Measurements from ENCODE around the gene GPR89A.
"Not testable (repeated sequence)": the region's sequence is repeated elsewhere in the genome, so short reads cannot be mapped to it uniquely, and the experiment has no call there.

GPR89A gene

DNA sequence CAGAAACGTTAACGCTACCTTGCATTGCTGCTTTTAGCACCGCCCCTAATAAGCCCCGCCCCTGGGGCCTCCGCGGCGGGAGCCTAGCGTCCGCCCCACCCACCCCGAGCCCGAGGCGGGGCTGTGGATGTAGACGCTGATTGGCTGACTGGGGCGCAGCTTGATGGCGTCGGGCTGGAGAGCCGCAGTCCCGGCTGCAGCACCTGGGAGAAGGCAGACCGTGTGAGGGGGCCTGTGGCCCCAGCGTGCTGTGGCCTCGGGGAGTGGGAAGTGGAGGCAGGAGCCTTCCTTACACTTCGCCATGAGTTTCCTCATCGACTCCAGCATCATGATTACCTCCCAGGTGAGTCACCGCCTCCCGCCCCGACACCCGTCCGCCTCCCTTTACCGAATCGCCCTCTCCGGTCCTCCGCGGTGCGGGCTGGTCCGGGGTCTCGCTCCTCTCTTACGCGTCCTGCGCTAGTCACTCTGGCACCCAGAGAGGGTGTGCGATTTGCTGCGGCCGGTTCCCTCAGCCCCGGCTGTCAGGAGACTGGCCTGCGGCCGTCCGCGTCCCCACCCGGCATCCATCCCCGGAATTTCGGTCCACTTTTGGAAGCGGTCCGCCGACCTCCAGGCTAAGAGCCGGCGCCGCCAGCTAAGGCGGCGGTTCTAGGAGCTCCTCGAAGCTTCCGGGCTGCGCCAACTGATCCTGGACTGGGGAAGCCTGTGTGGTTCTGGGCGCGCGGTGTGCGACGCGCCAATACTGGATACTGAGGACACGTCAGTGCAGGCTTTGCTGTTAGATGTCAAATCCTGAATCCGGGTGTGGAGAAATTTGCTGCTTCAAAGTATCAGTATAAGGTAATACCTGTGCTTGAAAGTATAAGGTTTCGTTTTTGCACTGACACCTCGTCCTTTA lies at the start of gene GPR89A:
TSS of gene GPR89A (plus strand) at position 156 of the 901 bp plus-strand sequence. CDS start at position 302, 146 bp downstream.
- not testable (repeated sequence) for DNase-seq

DNA sequence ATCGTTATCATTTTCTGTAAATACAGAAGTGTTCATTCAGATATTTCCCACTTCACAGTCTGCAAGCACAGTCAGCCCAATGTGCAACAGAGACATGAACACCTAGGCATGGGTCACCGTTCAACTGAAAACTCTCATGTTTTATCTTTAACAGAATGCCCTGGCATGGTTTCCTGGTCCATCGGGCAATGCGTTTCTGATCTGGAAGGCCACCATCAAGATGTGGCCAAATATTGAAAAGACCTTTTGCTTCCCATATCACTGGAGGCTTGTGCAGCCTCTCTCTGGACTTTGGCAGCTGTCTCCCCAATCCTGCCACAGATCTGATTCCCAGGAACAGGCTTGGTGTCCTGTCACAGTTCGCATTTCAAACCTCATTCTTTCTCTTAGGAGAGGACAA lies 21.0 kb upstream of the GPR89A start:
- not testable (repeated sequence) for DNase-seq

DNA sequence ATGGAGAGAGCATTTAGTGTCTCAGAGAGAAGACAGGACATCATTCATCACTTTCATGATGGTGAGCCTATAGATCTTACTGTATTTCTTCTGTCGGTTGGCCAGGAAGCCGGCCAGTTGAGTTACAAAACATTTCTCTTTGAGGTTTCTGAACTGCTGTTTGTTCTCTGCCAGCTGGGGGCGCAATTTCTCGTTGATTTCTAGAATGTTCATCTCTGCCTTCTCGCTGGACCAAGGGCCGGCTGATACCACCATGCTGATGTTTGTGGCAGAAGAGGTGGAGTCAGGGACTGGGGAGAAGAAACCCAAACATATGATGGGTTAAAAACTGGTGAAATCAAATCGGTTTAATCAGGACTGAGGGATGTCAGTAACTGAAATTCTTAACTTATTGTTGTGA lies 17.0 kb upstream of the GPR89A start:
- DNase-seq = not testable (repeated sequence)

DNA sequence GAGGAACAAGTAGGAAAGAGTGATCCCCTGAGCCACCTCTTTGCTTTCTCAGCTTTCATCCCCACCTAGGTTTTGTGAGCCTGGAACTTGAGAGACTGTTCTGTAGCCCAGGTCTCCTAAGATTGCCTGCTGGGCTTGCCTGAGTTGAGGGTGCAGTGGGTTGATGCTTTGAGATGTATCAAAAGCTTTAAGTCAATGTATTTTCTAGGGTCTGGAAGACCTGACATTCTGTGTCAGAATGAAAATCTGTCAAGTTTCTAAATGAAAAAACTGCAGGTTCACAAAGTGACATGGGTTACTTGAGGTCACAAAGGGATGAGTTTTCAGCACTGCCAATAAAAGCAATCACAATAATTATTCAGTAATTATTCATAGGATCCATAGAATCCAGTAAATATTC lies 15.4 kb upstream of the GPR89A start:
- not testable (repeated sequence) for DNase-seq

DNA sequence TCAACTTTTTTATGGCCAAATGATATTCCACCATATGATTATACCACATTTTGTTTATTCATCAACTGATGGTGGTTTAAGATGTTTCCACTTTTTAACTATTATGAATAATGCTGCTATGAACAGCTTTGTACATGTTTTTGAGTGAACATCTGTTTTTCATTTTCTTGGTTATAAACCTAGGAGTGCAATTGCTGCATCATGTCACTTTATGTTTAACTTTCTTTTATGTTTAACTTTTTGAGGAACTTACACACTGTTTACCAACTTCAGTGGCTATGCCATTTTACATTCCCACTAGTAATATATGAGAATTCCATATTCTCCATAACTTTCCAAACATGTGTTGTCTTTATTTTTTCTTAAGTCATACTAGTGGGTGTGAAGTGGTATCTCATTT lies 12.4 kb upstream of the GPR89A start:
- not testable (repeated sequence) for DNase-seq

DNA sequence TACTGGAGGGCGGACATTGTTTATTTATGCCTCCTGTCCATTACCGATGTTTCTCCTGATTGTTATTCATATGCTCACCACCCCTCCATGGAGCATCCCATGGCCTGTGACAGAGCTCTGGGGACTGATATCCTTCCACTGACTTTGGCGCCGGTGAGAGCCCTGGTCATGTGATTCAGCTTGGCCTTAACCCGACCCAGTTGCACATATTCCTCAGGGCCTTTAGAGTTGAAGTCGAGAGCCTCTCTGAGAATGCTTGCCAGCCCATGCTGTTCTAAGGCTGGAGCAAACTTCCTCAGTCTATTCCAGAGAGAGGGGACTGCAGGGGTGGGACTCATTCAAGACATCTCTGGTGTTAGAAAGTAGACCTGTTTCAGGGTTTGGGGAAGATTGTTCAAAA lies 11.6 kb upstream of the GPR89A start:
- DNase-seq = not testable (repeated sequence)

DNA sequence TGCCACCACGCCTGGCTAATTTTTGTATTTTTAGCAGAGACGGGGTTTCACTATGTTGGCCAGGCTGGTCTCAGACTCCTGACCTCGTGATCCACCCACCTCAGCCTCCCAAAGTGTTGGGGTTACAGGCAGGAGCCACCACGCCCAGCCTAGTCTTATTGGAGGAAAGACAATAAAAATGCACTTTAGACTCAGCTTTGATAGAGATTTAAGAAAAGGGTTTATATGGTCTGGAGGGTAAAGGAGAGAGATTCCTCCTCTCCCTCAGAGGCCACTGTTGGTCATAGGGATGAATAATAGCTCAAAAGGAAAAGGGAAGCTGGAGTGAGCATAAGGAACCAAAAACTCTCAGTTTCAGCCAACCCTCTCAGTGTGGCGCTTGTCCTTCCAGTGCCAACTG lies 8.4 kb upstream of the GPR89A start:
- DNase-seq = not testable (repeated sequence)

DNA sequence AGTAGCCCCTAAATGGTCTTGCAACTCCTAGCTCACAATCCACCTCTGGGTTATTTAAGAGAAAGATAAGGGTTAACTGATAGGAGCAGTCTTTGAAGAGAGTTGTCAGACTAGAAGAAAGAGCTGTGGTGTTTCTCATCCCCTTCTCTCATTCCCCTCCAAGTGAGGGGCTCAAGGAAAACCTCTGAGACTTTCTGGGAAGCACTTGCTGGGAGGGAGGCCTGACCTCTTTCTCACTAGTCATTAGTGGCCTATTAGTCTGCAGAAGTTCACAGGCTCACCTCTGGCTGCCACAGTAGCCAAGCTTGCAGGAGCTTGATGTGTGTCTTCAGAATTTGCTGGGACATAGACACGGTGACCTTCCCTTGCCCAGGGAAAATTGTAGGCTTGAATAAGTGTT lies 6.2 kb upstream of the GPR89A start:
- no peak for DNase-seq

DNA sequence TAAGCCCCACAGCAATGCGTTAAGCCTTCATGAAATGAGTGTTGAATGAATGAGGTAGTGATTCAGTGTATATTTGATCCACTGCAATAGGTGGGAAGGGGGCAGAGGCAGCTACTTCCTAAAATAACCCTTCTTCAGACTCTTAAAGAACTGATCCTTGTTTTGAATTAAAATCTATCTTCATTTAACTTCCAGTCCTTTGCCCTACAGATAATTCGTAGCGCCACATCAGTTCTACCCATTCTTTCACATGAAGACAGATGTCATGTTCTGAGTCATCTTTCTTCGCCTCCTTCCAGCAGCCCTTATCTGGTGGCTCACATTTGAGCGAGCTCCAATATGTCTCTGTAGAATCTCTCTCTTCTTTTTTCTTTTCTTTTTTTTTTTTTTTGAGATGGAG lies 948 bp upstream of the GPR89A start:
- DNase-seq = not testable (repeated sequence)

DNA sequence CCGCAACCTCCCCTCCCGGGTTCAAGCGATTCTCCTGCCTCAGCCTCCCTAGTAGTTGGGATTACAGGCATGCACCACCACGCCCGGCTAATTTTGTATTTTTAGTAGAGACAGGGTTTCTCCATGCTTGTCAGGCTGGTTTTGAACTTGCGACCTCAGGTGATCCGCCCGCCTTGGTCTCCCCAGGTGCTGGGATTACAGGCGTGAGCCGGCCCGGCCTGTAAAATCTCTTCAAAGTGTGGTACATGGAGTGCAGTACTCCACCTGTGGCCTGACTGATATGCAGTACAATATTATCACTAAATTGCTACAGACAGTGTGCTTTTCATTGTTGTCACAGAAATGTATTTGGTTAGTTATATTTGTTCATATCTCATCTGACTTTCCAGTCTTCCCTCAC lies 499 bp upstream of the GPR89A start:
- not testable (repeated sequence) for DNase-seq

DNA sequence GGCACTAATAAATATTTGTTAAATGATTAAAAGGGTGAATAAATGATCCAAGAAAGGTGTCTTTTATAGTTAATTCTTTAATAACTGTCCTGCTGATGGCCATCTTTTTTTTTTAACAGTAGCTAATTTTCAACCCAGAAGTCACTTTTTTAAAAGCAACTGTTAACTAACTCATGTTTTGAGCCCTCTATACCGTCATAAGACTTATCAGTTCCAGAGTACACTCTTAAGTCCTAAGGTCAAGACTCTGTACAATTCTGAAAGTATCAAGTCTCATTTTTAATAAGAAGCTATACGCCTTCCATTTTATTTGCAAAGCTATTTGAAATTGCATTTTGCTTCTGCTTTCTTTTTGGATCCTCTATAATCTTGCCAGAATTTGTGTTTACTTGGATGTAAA lies 3.0 kb downstream of the GPR89A start:
- DNase-seq = not testable (repeated sequence)

DNA sequence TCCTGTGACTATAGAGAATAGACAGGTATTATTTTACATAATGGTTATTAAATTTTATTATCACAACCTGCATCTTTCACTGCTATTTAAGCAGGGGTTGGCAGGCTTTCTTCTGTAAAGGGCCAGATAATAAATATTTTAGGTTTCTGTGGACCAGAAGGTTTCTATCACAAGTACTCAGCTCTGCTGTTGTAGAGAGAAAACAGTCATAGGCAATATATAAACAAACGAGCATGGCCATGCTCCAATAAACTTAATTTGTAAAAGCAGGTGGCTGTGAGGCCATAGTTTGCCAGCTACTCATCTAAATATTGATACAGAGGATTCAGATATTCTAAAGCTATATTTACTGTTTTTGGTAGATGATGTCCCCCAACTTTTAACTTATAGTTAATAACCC lies 12.3 kb downstream of the GPR89A start:
- not testable (repeated sequence) for DNase-seq

DNA sequence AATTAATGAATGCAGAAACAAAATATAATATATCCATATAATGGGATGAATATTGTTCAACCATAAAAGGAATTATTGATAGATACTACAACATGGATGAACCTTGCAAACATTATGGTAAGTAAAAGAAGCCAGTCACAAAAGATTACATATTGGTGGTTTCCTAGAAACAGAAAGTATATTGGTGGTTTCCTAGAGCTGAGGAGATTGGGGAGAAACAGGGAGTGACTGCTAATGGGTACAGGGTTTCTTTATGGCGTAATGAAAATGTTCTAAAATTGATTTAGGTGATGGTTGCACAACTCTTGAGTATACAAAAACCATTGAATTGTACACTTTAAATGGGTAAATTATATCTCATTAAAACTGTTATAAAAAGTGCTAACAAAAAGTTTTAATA lies 14.4 kb downstream of the GPR89A start:
- not testable (repeated sequence) for DNase-seq

DNA sequence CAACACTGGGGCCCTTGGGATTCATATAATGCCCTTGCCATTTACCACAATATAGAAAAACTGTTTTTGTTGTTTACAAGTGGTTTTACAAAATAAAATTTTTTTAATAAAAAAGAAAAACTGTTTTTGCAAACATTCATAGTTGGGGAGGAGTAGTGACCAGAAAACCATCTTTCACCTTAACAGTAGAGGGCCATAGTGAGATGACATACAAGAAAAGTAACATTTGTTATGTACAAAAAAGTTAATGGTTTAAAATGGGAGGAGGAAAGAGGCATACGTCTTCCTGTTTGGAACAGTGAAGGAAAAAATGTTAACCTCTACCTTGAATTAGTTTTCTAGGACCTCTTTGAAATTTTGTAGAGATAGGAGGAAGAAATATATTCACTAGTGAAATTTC lies 28.4 kb downstream of the GPR89A start:
- not testable (repeated sequence) for DNase-seq

DNA sequence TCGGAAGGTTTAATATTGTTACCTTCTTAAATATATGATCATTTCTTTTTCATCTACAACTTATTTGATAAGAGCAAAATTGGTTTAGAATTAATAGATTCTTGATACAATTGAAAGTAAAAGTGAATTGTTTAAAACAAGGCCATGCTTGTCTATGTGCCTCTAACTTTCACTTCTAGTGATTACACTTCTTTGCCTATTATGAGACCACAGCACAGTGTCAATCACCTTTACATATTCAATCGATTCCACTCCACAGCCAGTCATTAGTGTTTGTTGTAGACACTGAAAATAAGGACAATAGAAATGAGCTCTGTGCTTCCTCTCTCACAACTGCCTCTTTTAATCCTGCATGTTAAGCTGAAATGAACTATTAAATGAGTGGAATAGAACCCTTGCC lies 34.1 kb downstream of the GPR89A start:
- DNase-seq = not testable (repeated sequence)

DNA sequence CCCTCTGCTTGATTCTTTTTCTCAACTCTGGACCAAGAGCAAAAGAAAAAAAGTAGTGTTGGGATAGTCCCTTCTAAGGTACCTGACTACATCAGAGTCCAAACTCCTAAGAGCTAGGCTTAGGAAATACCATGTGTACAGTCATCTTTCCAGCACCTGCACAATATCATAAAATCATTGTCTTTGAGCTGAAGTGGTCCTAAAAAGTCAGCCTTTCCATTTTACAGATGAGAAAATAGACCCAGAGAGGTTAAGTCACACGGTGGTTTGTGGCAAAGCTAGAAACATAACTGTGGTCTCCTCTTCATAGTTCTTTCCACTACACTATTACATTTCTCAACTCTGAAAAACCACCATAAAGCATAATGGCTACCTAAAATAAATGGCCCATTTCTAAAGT lies 36.2 kb downstream of the GPR89A start:
- not testable (repeated sequence) for DNase-seq

DNA sequence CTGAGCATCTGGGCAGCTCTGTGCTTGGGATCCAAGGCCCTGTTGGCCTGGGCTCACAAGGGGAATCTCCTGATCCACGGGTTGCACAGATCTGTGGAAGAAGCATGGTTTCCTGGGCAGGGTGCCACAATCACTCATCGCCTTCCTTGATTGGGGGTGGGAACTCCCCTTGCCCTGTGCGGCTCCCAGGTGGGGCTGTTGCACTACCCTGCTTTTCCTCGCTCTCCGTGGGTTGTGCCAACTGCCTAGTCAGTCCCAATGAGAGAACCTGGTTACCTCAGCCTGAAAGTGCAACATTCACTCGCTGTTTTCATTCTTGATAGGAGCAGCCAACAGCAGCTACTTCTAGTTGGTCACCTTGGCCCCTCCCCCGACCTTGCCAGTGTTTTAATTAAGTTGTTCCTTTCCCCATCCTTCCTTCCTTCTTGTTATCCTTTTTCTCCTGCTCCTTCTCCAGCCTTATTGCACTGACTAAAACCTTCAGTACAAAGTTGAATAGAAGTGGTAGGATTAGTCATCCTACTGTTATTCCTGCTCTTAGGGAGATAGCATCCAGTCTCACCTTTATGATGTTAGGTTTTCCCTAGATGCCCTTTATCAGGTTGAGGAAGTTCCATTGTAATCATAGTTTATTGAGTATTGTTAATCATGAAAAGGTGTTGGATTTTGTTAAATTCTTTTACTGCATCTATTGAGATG lies 48.6 kb downstream of the GPR89A start:
- DNase-seq = not testable (repeated sequence)

DNA sequence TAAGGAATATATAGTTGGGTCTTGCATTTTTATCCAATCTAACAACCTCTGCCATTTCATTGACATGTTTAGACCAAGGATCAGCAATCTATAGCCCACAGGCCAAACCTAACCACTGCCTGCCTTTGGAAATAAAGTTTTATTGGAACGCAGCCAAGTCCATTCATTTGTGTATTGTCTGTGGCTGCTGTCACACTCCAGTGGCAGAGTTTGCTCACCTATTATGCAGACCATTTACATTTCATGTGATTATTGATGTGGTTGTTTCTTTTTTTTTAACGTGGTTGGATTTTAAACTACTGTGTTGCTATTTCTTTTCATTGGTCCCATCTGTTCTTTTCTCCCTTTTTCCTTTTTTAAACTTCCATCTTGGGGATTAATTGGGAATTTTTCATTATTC lies 54.7 kb downstream of the GPR89A start:
- not testable (repeated sequence) for DNase-seq

DNA sequence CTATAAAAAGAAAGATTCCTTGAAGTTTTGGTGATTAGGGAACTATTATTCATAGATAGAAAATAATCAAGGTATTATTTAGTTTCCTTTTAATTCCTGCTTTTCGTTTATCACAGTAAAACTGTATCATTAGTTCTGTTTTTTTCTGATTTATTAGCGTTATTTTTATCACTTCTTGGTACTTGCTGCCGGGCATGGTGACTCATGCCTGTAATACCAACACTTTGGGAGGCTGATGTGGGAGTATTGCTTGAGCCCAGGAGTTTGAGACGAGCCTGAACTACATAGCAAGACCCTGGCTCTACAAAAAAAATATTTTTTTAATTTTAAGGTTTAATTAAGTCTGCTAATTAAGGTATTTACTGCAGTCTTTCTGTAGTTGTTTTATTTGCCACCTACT lies 57.2 kb downstream of the GPR89A start:
- DNase-seq = not testable (repeated sequence)

DNA sequence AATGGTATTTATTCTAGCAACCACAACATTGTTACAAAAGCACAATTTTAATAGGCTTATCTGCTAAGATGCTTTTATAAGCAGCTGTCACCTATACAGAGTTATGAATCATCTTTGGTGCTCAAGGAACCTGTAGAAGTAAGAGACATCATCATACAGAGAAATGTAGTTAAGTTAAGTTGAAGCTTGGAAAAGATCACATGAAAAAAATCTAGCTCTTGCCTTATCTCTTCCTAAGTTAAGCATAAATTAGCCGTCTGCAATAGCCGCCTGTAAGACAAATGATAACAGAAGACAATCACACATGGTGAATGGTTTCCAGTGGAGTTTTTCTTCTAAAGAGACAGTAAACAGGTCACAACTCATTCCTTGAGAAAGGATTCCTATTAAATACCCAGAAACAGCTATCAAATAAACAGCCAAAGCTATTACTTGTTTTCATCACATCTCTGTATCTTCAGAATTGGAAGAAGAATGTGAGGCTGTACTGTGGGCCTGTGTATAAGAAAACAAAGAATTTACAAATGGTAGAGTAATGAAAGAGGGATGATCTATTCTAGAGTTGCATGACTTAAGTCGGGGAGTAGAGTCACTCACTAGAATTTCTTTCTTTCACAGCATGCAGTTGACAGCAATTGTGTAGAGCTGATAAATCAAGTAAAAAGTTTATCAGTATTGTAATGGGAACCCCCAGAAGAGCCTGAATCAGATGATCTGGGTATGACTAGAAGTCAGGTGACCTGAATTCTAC lies 63.4 kb downstream of the GPR89A start:
- not testable (repeated sequence) for DNase-seq

DNA sequence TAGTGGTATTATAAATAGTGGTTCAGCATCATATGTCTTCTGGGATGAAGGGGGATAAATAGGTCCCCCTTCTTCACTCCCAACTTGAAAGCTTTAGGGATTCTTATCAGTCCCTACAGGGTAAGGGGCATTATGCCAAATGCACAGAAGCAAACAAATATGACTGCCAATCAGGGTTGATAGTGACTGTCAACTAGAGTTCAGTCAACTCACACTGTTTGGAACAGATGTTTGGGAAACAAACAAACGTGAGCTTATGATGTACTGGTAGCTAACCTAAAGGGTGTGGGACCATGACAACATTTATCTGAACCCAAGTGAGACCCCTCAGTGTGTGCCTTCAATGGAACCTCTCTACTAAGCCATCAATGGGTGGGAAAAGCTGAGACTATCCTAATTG lies 65.4 kb downstream of the GPR89A start:
- DNase-seq = not testable (repeated sequence)

DNA sequence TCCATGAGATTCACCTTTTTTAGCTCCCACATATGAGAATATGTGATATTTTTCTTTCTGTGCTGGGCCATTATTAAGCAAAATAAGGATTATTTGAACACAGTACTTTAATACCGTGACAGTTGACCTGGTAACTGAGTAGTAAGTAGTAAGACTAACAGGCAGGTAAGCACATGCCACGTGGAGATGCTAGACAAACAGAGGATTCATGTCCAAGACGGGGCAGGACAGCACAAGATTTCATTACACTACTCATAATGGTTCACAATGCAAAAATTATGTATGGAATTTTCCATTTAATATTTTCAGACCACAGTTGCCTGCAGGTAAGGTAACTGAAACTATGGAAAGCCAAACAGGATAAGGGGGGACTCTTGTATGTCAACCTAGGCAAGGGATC lies 77.1 kb downstream of the GPR89A start:
- not testable (repeated sequence) for DNase-seq

DNA sequence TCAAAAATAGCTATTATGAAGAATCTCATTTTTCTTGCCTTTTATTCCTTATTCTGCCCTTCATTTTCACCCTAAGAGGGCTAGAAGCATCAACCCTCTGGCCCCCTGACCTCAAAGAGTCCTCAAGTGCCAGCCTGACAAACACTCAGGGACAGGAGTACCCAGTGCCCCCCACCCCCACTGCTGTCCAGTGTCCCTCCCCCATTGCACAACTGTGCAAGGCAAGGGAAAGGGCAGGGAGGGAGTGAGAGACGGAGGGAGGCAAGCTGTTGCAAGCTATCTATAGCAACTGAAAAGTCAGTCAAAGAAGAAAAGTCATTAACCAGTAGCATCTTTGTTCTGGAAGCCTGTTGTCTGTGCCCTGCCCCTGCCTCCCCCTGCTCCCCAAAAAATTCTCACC lies 78.3 kb downstream of the GPR89A start:
- DNase-seq = not testable (repeated sequence)
